ENCODE data around the gene AMY1A.
"Not testable (repeated sequence)": the region's sequence is repeated elsewhere in the genome, so short reads cannot be mapped to it uniquely, and the experiment has no call there.

Gene AMY1A

DNA sequence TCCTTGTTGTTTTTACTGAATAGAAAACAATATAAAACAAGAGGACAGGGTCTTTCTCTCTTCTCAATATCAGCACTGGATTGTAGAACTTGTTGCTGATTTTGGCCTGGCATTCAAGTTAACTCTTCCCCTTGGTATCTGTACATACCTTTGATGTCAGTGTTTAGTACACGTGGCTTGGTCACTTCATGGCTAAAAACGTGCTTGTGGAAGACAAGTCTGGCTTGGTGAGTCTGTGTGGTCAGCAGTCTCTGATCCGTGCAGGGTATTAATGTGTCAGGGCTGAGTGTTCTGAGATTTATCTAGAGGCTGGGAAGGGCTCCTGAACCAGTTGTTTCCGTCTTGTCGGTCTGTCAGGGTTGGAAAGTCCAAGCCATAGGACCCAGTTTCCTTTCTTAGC is at the start of gene AMY1A:
Gene AMY1A, plus strand, starts transcription at position 301 of the 400 bp plus-strand sequence. CDS start 571 bp downstream, outside the sequence.
- not testable (repeated sequence) for DNase-seq

DNA sequence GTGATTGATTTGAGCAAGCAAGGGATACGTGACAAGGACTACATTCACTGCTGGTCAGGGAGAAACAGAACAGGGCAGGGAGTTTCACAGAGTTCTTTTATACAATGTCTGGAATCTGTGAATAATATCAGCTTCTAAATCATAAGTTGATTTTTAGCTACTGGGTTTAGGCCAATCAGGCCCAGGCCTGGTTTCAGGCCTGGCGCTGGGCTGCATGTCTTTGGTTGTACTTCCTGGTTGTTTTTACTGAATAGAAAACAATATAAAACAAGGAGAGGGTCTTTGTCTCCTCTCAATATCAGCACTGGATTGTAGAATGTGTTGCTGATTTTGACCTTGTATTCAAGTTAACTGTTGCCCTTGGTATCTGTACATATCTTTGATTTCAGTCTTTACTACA is 39.2 kb upstream of the AMY1A start:
- no peak for DNase-seq

DNA sequence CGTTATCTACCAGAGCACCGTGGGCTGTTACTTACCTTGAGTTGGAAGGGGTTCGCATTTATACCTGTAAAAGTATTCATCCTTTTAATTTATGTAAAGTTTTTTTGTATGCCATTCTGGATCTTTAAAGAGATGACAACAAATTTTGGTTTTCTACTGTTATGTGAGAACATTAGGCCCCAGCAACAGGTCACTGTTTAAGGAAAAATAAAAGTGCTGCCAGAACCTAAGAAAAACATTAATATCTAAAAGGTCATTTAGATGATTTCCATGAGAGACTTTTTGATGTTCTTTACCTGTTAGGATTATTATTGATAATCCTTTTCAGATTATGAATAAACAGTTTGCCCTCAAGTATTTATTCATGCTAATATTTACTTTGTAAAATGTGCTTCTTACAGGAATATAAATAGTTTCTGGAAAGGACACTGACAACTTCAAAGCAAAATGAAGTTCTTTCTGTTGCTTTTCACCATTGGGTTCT is 38.5 kb upstream of the AMY1A start, which contains the start of gene AMY2A:
Gene AMY2A, plus strand, starts transcription at position 434 of the 484 bp plus-strand sequence. Its CDS starts 14 bp downstream, at position 448.
- not testable (repeated sequence) for DNase-seq

DNA sequence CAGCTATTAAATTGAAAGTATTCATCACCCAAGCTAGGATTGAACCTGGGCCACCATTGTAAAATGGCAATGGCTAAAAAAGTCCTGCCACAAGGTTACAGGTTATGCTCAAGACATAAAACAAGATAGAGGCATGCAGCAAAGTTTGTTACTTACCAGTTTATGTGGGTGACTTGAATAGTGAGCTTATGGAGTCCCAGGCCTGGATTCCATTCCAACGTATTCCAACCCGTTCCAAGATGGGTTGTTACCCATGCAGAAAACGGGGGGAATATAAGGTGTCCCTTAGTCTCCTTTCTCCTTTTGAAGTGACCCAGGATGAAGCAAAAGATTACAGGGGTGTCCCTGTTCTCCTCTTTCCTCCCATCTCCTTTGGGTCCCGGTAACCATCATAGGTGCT is 28.1 kb upstream of the AMY1A start:
- not testable (repeated sequence) for DNase-seq

DNA sequence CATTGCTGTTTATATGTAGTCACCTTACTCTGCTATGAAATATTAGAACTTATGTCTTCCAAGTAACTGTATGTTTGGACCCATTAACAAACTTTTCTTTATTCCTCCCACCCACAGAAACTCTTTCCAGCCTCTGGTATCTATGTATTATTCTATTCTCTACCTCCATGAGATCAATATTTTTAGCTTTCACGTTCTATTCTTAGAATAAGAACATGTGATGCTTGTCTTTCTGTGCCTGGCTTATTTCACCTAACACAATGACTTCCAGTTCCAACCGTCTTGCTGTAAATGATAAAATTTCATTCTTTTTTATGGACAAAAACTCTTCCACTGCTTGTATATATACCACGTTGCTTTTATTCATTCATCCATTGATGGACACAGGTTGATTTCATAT is 14.4 kb upstream of the AMY1A start:
- DNase-seq: not testable (repeated sequence)

DNA sequence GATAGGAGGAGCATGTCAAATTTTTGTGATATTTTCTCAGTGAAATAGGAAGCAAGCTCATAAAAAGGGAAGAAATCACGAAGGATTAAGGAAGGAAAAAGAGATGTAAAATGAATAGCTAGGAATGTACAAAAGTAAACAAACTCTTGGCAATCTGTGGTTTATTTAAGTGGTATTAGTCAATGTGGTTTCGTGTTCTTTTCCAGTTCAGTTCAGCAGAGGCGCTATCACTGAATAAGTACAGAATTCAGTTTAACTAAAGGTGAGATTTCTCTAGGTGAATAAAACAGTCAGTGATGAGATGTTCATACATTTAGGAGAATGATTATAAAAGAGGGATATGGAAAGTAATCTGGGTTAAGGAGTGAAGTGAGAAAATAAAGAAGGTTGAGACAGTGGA is 11.7 kb upstream of the AMY1A start:
- DNase-seq: not testable (repeated sequence)

DNA sequence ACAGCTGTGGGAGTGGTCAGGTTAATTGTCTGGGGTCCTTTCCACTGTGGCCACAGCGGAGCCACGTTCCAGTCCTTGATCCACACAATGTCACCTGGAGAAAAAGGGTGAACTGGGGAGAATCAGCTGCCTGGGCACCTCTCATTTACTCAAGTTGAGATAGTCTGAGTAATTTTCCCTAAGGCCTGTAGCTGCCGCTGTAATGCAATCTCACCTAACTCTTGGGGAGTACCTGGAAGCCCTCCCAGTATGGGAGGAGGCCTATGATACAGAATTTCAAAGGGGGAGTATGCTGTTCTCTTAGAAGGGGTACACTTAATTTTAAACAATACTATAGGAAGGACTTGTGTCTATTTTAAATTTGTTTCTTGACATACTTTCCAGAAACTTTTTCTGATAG is 5.3 kb upstream of the AMY1A start:
- DNase-seq: not testable (repeated sequence)

DNA sequence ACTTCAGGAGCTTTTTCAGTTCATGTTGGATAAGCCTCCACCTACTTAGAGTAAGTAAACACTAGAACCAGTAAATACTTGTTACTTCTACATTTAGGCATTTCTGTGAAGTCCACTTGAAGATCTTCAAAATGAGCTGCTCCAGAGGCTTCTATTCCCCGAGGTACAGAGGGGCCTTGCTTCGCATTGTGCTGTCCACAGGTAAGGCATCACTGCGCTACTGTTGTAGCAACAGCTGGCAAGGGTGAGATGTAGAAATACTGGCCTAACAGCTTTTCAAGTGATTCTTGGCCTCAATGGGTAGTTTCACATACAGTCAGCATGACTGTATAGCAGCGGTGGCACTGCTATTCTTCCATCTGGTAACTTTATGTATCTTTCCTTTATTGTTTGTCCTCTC is 4.7 kb upstream of the AMY1A start:
- DNase-seq: not testable (repeated sequence)

DNA sequence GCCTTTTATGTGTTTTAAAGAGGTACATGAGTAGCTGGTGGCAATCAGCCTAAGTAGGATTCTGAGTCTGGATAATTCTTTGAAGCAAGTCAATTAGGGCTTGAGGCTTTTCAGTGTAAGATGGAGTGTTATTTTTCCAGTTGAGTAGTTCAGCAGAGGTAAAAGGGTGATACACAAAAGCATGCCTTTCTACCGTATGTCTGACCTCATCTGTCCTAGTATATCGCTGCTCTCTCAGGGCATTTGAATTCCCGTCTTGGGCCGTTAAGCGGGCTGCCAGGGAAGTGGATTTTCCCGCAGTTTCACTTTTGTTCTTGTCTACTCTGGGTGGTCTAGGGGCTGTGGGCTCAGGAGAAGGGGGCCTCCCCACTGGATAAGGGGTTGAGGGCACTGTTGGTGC is 1.4 kb upstream of the AMY1A start:
- DNase-seq: not testable (repeated sequence)

DNA sequence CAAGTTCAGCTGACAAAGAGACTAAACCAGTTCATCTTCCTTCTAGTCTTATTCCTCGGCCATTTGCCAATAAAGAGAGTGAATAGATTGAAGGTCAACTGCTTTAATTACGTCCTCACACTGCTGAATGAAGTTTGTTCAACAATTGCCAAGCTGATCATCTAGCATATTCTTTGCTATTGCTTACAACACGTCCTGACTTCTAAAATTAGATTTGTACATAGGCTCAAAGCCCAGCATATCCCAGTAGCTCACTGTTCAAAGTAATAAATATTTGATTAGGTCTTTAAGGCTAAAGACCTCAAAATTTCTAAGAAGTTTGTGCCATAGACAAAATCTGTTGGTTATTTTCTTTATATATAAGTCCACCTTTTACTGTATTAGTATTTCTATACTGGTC is 20.8 kb downstream of the AMY1A start:
- DNase-seq: not testable (repeated sequence)

DNA sequence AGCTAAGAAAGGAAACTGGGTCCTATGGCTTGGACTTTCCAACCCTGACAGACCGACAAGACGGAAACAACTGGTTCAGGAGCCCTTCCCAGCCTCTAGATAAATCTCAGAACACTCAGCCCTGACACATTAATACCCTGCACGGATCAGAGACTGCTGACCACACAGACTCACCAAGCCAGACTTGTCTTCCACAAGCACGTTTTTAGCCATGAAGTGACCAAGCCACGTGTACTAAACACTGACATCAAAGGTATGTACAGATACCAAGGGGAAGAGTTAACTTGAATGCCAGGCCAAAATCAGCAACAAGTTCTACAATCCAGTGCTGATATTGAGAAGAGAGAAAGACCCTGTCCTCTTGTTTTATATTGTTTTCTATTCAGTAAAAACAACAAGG is 40.5 kb downstream of the AMY1A start, which contains the start of gene AMY1B:
Gene AMY1B, minus strand, starts transcription at position 101 of the 400 bp plus-strand sequence. CDS start 571 bp downstream, outside the sequence.
- not testable (repeated sequence) for DNase-seq

DNA sequence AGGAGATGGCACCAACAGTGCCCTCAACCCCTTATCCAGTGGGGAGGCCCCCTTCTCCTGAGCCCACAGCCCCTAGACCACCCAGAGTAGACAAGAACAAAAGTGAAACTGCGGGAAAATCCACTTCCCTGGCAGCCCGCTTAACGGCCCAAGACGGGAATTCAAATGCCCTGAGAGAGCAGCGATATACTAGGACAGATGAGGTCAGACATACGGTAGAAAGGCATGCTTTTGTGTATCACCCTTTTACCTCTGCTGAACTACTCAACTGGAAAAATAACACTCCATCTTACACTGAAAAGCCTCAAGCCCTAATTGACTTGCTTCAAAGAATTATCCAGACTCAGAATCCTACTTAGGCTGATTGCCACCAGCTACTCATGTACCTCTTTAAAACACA is 41.9 kb downstream of the AMY1A start:
- not testable (repeated sequence) for DNase-seq

DNA sequence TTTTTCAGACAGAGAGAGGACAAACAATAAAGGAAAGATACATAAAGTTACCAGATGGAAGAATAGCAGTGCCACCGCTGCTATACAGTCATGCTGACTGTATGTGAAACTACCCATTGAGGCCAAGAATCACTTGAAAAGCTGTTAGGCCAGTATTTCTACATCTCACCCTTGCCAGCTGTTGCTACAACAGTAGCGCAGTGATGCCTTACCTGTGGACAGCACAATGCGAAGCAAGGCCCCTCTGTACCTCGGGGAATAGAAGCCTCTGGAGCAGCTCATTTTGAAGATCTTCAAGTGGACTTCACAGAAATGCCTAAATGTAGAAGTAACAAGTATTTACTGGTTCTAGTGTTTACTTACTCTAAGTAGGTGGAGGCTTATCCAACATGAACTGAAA is 45.1 kb downstream of the AMY1A start:
- DNase-seq: not testable (repeated sequence)

DNA sequence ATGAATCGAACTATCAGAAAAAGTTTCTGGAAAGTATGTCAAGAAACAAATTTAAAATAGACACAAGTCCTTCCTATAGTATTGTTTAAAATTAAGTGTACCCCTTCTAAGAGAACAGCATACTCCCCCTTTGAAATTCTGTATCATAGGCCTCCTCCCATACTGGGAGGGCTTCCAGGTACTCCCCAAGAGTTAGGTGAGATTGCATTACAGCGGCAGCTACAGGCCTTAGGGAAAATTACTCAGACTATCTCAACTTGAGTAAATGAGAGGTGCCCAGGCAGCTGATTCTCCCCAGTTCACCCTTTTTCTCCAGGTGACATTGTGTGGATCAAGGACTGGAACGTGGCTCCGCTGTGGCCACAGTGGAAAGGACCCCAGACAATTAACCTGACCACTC is 45.7 kb downstream of the AMY1A start:
- not testable (repeated sequence) for DNase-seq

DNA sequence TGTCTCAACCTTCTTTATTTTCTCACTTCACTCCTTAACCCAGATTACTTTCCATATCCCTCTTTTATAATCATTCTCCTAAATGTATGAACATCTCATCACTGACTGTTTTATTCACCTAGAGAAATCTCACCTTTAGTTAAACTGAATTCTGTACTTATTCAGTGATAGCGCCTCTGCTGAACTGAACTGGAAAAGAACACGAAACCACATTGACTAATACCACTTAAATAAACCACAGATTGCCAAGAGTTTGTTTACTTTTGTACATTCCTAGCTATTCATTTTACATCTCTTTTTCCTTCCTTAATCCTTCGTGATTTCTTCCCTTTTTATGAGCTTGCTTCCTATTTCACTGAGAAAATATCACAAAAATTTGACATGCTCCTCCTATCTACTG is 52.1 kb downstream of the AMY1A start:
- DNase-seq: not testable (repeated sequence)

DNA sequence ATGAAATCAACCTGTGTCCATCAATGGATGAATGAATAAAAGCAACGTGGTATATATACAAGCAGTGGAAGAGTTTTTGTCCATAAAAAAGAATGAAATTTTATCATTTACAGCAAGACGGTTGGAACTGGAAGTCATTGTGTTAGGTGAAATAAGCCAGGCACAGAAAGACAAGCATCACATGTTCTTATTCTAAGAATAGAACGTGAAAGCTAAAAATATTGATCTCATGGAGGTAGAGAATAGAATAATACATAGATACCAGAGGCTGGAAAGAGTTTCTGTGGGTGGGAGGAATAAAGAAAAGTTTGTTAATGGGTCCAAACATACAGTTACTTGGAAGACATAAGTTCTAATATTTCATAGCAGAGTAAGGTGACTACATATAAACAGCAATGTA is 54.8 kb downstream of the AMY1A start:
- DNase-seq: not testable (repeated sequence)
